ENCODE results near the gene ZNF614. TPM values are rescaled to one million over a fixed set of nuclear protein-coding genes. Genes with fewer than 3 reads are reported as not detected.
"Not testable (repeated sequence)": the region's sequence is repeated elsewhere in the genome, so short reads cannot be mapped to it uniquely, and the experiment has no call there.

The ZNF614 gene
- polyA plus RNA-seq (ENCODE audit: insufficient read length in 4 of 4) = 10 to 100 TPM; 14.8 to 20.9 (median 18.6) TPM

GRCh38 chr19:52028027-52028779, at the start of gene ZNF614:
Gene ZNF614 (minus strand): TSS chr19:52028379. CDS start chr19:52025745, 2,634 bp downstream.
- peak; percentile 83 to 91 (median 86) for DNase-seq (ENCODE audit: low read depth in 4 of 4, low spot score in 3 of 4)

- DNase-seq (ENCODE audit: low read depth in 4 of 4, low spot score in 3 of 4) = no peak
These were observed 42.3 kb upstream of the ZNF614 start for GRCh38 chr19:52070496-52070895.

- no peak for DNase-seq (ENCODE audit: low read depth in 4 of 4, low spot score in 3 of 4)
These were observed 41.5 kb upstream of the ZNF614 start for GRCh38 chr19:52069653-52070052.

GRCh38 chr19:52066258-52066863, 38.2 kb upstream of the ZNF614 start:
- no peak for DNase-seq (ENCODE audit: low read depth in 4 of 4, low spot score in 3 of 4)

- no peak for DNase-seq (ENCODE audit: low read depth in 4 of 4, low spot score in 3 of 4)
These were observed 37.2 kb upstream of the ZNF614 start for GRCh38 chr19:52065399-52065798.

- DNase-seq (ENCODE audit: low read depth in 4 of 4, low spot score in 3 of 4) = not testable (repeated sequence)
These were observed 28.3 kb upstream of the ZNF614 start for GRCh38 chr19:52056480-52056879.

GRCh38 chr19:52051736-52052135, 23.6 kb upstream of the ZNF614 start:
- not testable (repeated sequence) for DNase-seq (ENCODE audit: low read depth in 4 of 4, low spot score in 3 of 4)

GRCh38 chr19:52048555-52049501, 20.6 kb upstream of the ZNF614 start, which contains the start of gene ZNF432:
Gene ZNF432 (minus strand): TSS chr19:52048838. CDS start chr19:52046868, 1,970 bp downstream.
- DNase-seq (ENCODE audit: low read depth in 4 of 4, low spot score in 3 of 4) = peak; percentile 94 to 96 (median 96)

GRCh38 chr19:52039169-52039568, 11.0 kb upstream of the ZNF614 start:
- no peak for DNase-seq (ENCODE audit: low read depth in 4 of 4, low spot score in 3 of 4)

GRCh38 chr19:52034051-52034728, 6.0 kb upstream of the ZNF614 start:
- DNase-seq (ENCODE audit: low read depth in 4 of 4, low spot score in 3 of 4) = no peak

GRCh38 chr19:52028780-52029123, 573 bp upstream of the ZNF614 start:
- DNase-seq (ENCODE audit: low read depth in 4 of 4, low spot score in 3 of 4) = no peak

GRCh38 chr19:52026255-52026990, 1.8 kb downstream of the ZNF614 start:
- DNase-seq (ENCODE audit: low read depth in 4 of 4, low spot score in 3 of 4) = not testable (repeated sequence)

- DNase-seq (ENCODE audit: low read depth in 4 of 4, low spot score in 3 of 4) = not testable (repeated sequence)
These were observed 3.7 kb downstream of the ZNF614 start for GRCh38 chr19:52024478-52024877.

- DNase-seq (ENCODE audit: low read depth in 4 of 4, low spot score in 3 of 4) = no peak
These were observed 6.0 kb downstream of the ZNF614 start for GRCh38 chr19:52022193-52022592.

- no peak for DNase-seq (ENCODE audit: low read depth in 4 of 4, low spot score in 3 of 4)
These were observed 7.7 kb downstream of the ZNF614 start for GRCh38 chr19:52020506-52020905.

GRCh38 chr19:52010674-52011073, 17.5 kb downstream of the ZNF614 start:
- no peak for DNase-seq (ENCODE audit: low read depth in 4 of 4, low spot score in 3 of 4)

- peak; percentile 87 to 95 (median 89) for DNase-seq (ENCODE audit: low read depth in 4 of 4, low spot score in 3 of 4)
These were observed 20.2 kb downstream of the ZNF614 start, which contains the start of gene ZNF615 for GRCh38 chr19:52007806-52008557. Gene ZNF615 (minus strand): TSS chr19:52008211. CDS start chr19:52003711, 4,500 bp downstream.

- peak in 2 of 4 donors; percentile 13 to 33 for DNase-seq (ENCODE audit: low read depth in 4 of 4, low spot score in 3 of 4)
These were observed 20.8 kb downstream of the ZNF614 start for GRCh38 chr19:52007451-52007805.
